DMS53 treated with DMSO at 0.1 percent for 48 hours (cell line): ENCODE data around the gene TAF5L.
"Not testable (repeated sequence)": the region's sequence is repeated elsewhere in the genome, so short reads cannot be mapped to it uniquely, and the experiment has no call there.

ENCODE experiments used
- DNase-seq: peaks from one replicate; lab custom pipeline; 2025; ENCODE audit not compliant: unreplicated experiment; lab: John Stamatoyannopoulos, UW

Gene TAF5L

DNA sequence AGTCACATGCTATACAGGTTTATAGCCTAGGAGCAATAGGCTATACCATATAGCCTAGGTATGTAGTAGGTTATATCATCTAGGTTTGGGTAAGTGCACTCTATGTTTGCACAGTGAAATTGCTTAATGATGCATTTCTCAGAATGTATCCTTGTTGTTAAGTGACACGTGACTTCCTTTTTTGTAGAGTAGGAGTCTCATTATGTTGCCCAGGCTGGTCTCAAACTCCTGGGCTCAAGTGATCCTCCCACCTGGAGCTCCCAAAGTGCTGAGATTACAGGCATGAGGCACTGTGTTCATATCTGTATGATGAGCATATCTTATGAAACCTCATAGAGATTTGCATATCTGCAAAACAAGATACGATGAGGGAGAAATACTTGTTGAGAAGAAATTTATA lies 53.6 kb downstream of the TAF5L start:
- DNase-seq: no peak

DNA sequence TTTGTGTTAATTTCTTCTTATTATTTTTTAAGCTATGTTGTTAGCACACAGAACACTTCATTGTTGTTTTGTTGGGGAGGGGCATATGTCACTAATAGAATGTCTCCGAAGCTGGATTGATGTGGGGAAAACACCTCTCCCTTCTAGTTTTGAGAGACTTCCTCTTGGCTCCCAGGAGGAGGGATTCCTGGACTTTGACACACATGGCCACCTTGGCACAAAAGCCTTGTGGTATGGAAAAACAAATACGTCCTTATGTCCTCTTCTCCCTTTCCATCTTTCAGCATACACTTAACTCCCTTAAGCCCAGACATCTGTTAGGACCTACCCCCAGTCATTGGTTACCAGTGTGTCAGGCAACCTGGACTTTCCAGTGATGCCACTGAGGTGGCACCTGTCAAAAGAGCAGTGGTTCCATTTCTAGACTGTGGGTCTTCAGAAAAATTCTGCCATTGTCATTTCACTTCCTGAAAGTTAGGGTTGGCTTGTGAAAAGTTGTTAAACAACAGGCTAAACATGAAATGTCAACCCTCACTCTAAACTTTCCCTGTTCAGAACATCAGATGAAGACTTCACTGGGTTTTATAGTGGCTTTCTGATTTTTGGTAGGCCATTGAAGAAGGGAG lies 54.9 kb downstream of the TAF5L start:
- peak; percentile 12 for DNase-seq

DNA sequence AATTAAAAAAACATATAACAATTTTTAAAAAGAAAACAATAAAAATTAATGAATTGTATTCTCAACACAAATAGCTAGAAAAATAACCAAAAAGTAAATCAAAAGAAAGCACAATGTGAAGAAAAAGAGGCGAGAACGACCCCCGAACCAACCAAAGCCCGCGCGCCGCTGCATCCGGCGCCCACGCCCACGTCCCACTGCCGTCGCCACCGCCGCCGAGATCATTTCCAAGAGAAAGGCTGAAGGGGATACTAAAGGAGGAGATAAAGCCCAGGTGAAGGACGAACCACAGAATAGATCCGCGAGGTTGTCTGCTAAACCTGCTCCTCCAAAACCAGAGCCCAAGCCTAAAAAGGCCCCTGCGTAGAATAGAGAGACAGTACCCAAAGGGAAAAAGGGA lies 55.6 kb downstream of the TAF5L start:
- no peak for DNase-seq

DNA sequence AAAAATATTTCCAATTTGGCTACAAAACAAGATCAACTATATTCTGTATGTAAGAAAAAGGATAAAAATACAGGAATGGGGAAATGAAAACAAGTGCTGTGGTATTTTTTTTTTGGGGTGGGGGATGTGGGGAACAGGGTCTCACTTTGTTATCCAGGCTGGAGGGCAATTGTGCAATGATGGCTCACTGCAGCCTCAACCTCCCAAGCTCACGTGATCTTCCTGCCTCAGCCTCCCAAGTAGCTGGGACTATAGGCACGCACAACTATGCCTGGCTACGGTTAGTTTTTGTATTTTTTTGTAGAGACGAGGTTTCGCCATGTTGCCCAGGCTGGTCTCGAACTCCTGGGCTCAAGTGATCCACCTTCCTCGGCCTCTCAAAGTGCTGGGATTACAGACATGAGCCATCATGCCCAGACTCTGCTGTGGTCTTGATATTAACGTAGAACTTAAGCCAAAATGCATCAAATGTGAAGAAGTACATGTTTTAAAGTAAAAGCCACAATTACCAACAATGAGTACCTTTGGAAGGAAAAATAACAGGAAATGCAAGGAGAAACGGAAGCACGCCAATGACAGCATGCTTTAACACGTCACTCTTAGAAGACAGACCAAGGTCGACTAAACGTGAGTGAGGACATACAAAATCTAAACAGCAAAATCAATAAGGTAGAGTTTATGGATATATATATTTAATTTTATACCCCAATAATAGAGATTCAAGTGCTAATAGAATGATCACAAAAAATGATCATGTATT lies 58.6 kb downstream of the TAF5L start:
- no peak for DNase-seq

DNA sequence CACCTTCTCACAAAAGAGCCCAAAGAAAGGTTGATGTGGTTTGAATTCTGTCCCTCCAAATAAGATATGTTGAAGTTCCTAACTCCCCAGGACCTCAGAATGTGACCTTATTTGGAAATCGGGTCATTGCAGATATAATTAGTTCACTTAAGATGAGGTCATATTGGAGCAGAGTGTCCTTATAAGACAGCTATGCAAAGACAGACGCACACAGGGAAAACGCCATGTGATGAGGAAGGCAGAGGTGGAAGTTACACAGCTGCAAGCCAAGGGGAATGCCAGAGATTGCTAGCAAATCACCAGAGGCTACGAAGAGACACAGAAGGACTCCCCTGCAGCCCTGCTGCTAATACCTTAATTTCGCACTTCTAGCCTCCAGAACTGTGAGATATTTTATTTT lies 62.2 kb downstream of the TAF5L start:
- no peak for DNase-seq

DNA sequence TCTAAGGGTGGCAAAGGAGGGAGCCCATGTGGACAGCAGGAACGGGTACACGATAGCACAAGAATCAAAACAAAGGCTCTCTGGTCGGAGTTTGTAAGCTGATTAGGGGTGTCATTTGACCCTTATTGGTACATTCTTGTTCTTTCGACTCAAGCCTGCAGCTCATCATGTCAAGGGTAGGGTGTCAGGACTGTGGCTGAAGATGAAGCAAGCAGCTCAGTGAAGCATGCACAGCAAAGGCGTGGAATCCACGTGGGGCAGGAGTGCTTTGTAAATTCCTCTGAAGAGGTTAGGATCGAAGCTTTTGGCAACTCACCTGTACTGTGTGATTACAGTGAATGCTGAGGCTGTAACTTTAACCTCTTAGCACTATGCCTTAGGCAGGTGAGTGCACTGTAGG lies 62.7 kb downstream of the TAF5L start:
- no peak for DNase-seq

DNA sequence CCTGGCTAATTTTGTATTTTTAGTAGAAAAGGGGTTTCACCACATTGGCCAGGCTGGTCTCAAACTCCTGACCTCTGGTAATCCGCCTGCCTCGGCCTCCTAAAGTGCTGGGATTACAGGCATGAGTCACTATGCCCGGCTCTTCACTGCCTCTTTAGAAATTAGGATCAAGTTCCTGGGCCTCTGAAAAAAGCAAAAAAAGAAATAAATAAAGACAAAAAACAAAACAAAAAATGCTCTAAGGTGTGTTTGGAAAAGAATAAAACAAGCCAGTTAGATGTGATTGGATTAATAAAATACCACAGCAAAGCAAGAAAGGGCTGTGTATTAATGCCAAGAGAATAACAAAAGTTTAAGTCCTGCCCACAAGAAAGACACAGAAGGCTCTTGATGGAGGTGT lies 63.2 kb downstream of the TAF5L start:
- no peak for DNase-seq

DNA sequence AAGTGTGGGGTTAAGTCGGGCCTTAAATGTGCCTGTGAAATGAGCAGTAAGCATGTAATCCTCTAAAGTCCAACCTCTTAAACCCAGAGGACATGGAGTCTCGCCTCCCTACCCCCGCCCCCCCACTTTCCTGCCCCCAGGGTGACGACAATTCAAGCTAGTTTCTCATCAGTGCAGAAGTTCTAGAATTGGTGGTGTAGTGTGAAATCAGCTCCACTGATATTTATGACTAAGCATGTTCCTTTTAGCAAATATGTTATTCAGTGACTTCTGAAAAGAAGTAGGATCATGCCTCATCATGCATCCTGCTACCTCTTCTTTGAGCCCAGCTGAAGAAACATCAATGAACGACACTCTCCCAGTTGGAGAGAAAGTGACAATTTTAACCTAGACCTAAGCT lies 64.8 kb downstream of the TAF5L start:
- no peak for DNase-seq

DNA sequence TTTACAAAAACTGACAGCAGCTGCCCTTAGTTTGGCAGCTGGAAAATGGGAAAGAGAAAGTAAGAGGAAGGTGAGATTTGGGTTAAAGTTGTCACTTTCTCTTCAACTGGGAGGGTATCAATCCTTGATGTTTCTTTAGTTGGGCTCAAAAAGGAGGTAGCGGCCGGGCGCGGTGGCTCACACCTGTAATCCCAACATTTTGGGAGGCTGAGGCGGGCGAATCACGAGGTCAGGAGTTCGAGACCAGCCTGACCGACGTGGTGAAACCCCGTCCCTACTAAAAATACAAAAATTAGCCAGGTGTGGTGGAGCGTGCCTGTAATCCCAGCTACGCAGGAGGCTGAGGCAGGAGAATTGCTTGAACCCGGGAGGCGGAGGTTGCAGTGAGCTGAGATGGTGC lies 65.8 kb downstream of the TAF5L start:
- not testable (repeated sequence) for DNase-seq

DNA sequence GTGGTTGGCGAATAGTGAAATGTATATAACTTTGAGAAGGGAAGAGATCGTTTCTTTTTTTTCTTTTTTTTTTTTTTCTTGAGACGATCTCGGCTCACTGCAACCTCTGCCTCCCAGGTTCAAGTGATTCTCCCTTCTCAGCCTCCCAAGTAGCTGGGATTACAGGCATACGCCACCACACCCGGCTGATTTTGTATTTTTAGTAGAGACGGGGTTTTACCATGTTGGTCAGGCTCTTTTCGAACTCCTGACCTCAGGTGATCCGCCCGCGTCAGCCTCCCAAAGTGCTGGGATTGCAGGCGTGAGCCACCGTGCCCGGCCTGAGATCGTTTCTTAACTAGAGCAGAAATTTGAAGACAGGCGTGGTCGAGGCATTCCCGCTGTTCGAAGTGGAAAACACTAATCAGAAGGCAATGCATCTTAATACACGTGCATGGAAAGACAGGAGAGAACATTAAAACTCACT lies 66.6 kb downstream of the TAF5L start:
- not testable (repeated sequence) for DNase-seq

DNA sequence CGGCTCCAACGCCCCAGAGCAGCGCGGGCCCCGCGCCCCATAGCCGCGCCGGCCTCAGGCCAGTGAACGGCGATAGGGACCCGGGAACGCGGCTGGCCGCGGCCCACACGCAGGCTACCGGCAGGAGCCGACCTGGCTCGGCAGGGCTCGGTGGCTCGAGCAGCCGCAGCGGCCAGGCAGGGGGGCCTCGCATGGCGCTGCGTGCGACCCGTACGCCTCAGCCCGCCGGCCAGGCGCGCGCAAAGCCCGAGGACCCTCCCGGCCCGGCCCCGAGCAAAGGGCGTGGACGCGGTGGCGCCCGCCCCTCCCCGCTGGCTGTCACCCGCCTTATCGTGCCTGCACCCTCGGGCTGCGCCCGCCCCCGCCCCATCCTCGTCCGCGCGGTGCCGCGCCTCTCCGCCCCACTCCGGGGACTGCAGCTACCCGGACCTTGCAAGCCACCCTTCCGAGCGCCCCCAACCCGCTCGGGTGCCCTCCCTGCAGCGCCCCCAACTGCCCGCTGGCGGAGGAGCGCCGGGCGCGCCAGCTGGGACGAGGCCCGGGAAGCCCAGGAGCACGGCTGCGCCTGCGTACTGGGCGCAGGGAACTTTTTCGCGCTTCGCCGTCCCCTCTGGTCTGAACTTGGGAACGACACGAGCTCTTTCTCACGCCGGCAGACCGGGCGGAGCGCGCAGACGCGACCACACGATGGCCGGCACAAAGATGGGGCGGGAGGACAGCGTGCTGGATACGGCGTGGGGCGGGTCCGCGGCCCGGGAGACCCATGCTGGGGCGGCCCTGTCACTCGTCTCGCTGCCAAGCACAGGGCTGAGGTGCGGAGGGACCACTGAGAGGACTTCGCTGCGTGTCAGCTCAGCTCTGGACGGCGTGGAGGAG lies 67.2 kb downstream of the TAF5L start, which contains the start of gene ABCB10:
Gene ABCB10, minus strand, starts transcription at position 248 of the 876 bp plus-strand sequence. Its CDS starts 55 bp downstream, at position 193.
- peak; percentile 97 for DNase-seq

DNA sequence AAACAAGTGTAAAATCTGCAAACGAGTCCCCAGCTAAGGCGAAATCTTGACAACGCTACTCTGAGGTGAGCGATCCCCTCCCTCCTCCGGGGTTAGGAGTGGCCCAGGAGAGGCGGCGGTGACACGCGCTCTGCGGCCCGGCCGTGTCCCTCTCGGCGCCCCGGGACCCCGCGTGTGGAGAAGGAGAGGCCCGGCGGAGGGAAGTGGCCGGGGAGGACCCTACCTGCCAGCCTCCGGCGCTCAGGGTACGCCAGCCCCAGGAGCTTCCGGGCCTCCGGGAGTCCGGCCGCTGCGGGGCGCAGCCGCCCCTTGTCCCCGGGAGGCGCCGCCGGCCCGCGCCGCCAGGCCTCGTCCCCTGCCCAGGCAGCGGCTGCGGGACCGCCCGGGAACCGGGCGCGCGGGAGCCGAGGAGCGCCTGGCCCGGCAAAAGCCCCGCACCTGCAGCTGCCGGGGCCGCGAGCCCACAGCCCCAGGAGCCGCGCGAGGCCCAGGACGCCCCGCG lies 68.0 kb downstream of the TAF5L start:
- no peak for DNase-seq

DNA sequence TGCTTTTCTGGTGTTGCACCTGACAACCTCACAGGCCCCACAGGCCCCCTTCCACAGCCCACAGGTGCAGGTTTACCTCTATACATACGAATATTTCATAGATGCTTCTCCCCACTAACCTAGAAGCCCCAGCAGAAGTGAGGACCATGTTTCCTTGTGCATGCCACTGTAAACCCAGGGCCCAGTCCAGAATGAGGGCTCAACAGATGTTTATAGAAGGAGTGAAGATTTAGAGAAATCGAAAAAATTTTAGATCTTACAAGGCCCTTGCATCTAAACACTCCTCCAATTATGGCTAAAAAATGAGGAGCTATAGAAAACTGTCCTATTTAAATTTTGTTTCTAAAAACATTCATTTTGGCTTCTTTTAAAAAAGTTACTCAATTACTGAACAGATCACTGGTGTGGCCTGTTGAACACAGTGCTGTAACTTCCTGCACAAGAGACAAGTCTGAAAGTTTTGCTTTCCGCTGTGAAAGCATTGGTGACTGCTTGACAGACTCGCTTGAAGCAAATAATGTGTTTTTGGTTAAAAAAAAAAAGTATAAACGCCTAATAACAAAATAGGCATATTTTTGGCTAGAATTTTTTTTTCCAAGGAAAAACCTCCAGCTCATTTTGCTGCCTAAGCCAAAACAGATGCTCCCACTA lies 68.6 kb downstream of the TAF5L start:
- DNase-seq: no peak

DNA sequence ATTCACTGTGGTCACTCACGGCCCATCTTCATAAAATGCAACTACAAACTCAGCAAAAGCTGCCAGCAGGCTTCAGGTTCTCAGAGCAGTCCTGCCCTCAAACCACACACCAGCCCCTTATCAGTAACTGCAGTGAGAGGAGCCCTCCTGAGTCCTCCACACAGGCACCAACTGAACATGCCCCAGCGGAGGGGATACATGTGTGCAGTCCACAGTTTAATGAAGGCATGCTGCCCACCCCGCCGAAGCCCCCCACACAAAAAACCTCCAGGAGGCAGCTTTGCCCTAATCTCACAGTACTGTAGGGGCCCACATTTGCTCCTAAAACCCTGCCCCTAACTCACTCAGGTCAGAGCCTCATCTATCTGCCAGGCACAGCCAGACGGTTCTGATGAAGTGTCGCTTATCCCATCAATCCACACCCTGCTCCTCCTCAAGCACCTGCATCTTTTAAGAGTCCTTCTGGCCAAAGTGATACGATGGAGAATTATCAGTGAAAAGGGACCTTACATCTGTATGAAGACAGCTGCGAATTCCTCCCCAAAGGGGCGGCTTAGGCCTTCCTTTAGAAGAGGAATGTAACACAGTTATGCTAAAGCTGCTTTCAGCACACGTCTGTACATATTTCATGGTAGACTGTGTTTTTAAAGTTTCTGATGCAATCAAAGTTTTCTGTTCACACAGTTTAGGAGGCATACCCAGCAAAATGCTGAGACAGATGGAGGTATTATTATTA lies 70.9 kb downstream of the TAF5L start:
- DNase-seq: no peak

DNA sequence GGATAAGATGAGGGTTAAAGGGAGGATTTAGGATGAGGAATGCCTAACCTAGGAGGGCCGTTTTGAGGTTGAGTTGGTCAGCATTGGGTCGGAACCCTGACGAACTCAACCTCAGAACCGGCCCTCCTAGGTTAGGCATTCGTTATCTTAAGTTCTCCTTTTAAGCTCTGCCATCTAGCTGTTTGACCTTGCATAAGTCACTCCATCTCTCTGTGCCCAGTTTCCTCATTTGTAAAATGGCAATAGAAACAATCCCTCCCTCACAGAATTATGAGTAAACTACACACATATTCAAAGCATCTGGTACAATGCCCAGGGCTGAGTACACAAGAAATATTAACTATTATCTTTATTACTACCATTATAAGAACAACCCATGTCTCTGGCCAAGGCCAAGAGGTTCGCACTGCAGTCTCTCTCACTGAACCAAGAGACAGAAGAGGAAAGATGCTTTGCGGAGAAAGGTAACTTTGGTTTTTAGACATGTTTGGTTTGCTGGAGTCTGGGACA lies 72.2 kb downstream of the TAF5L start:
- DNase-seq: no peak

DNA sequence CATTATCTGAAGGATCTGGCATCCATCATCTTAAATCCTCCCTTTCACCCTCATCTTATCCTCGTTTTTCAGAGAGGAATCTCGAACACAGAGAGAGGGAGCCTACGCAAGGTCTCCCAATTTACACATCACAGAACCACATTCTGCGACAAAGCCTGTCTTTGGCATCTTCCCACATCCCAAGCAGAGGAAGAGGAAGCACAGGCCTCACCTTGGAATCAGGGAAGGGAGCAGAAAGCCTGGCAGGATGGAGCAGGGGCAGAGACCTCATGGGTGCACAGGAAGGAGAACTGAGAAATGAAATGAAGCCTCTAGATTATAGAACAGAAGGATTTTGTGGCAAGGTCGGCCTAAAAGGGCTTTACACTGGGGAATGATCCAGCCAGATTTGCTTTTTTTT lies 73.2 kb downstream of the TAF5L start:
- no peak for DNase-seq

DNA sequence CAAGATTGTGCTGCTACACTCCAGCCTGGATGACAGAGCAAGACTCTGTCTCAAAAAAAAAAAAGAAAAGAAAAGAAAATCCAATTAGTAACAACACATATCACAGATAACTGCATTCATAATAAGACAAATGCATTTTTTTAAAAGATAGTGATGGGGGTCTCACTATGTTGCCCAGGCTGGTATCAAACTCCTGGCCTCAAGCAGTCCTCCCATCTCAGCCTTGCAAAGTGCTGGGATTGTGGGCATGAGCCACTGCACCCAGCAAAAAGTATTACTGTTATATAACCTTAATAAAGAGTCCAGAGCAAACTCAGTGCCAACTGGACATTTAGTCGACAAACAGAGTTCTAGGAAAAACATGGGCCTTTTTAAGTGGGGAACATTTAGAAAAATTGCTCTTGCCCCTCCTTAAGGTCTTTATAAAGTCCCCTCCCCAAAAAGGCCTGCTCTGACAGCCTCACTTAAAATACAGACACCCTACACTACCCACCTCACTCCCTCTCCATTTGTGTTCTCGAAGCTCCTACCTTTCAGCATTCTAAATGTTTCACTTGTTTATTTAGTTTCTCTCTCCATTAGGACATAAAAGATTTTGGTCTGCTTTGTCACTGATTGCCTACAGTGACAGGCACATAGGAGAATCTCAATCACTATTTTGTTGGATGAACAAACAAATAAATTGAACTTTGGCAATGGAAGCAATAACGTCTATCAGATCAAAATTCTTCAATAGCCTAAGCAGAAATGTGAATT lies 74.9 kb downstream of the TAF5L start:
- DNase-seq: no peak

DNA sequence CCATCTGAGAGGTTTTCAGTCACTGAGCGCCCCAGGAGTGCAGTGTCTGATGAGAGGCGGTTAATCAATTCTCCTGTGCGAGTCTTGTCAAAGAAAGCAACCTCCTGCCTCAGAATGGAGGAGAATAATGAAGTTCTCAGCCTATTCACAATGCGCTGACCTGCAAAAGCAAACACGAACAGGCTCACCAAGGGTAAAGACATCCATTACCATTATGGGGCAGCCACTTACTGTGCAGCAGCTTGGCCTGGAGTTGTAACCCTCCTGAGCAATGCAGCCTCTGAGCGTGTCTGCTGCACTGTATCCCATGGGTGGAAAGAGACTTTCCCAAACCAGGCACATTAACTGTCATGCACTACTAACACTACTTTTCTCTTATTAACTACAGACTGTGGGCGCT lies 78.4 kb downstream of the TAF5L start:
- no peak for DNase-seq

DNA sequence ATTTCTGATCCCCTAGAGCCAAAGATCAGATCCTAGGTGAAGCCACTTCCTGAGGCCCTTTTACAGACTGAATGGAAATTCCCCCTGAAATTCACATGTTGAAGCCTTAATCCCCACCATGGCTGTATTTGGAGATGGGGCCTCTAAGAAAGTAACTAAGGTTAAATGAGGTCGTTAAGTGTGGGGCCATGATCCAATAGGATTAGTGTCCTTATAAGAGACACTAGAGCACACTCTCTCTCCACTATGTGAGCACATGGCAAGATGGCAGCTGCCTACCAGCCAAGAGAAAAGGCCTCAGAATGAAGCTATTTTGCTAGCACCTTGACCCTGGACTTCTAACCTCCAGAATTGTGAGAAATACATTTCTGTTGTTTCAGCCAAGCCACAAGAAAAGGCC lies 81.3 kb downstream of the TAF5L start:
- DNase-seq: no peak
